WTC11 (cell line): ENCODE data around the gene AP3D1. TPM values are rescaled to one million over a fixed set of nuclear protein-coding genes. Genes with fewer than 3 reads are reported as not detected.

Source experiments
- CREM ChIP-seq: sonication (generic); formaldehyde crosslinking; IDR thresholded peaks from 2 replicates; pipeline ENCODE4 v1.8.1; 2022; ENCODE audit warnings: mild to moderate bottlenecking, missing genetic modification reagents, moderate library complexity
- ETV6 ChIP-seq: sonication (generic); formaldehyde crosslinking; IDR thresholded peaks from 2 replicates; pipeline ENCODE4 v1.8.1; 2022; ENCODE audit warnings: mild to moderate bottlenecking, missing genetic modification reagents
- FOXP1 ChIP-seq: sonication (generic); formaldehyde crosslinking; IDR thresholded peaks from 2 replicates; pipeline ENCODE4 v1.8.0; 2022; ENCODE audit warnings: missing genetic modification reagents, mild to moderate bottlenecking, moderate library complexity, borderline replicate concordance
- GABPB1 ChIP-seq: sonication (generic); formaldehyde crosslinking; IDR thresholded peaks from 2 replicates; pipeline ENCODE4 v1.8.1; 2023; ENCODE audit warnings: mild to moderate bottlenecking, missing genetic modification reagents
- HMGA2 ChIP-seq: fragments of 250-450 bp; sonication (Bioruptor Pico); IDR thresholded peaks from 2 replicates; pipeline ENCODE4 v1.4.0; 2021; ENCODE audit warnings: mild to moderate bottlenecking, moderate library complexity
- PRRX2 ChIP-seq: fragments of 250-450 bp; sonication (Bioruptor Pico); IDR thresholded peaks from 2 replicates; pipeline ENCODE4 v1.8.0; 2021; ENCODE audit warnings: mild to moderate bottlenecking
- RELA ChIP-seq: sonication (generic); formaldehyde crosslinking; IDR thresholded peaks from 2 replicates; pipeline ENCODE4 v1.8.1; 2022; ENCODE audit warnings: missing genetic modification reagents, mild to moderate bottlenecking, borderline replicate concordance
- SP1 ChIP-seq: sonication (generic); formaldehyde crosslinking; conservative IDR thresholded peaks from 2 replicates; pipeline ENCODE4 v1.8.1; 2022; ENCODE audit warnings: missing genetic modification reagents
- TEAD1 ChIP-seq: sonication (generic); formaldehyde crosslinking; IDR thresholded peaks from 2 replicates; pipeline ENCODE4 v1.8.0; 2022; ENCODE audit warnings: mild to moderate bottlenecking, missing genetic modification reagents
- USF1 ChIP-seq: sonication (generic); formaldehyde crosslinking; IDR thresholded peaks from 2 replicates; pipeline ENCODE4 v1.8.0; 2022; ENCODE audit warnings: mild to moderate bottlenecking, missing genetic modification reagents
- ZBTB21 ChIP-seq: sonication (generic); formaldehyde crosslinking; IDR thresholded peaks from 2 replicates; pipeline ENCODE4 v1.8.1; 2023; ENCODE audit warnings: mild to moderate bottlenecking, missing genetic modification reagents, borderline replicate concordance
- ZNF219 ChIP-seq: sonication (generic); formaldehyde crosslinking; IDR thresholded peaks from 2 replicates; pipeline ENCODE4 v1.8.0; 2023; ENCODE audit warnings: missing genetic modification reagents, mild to moderate bottlenecking, borderline replicate concordance
- ZNF281 ChIP-seq: sonication (generic); formaldehyde crosslinking; IDR thresholded peaks from 2 replicates; pipeline ENCODE4 v1.8.0; 2023; ENCODE audit warnings: mild to moderate bottlenecking, missing genetic modification reagents
- ZNF317 ChIP-seq: sonication (generic); formaldehyde crosslinking; IDR thresholded peaks from 2 replicates; pipeline ENCODE4 v1.8.1; 2023; ENCODE audit warnings: low read depth, mild to moderate bottlenecking, moderate library complexity, missing genetic modification reagents, borderline replicate concordance
- ZNF425 ChIP-seq: fragments of 250-450 bp; sonication (Bioruptor Pico); conservative IDR thresholded peaks from 2 replicates; pipeline ENCODE4 v1.9.0; 2021; ENCODE audit warnings: mild to moderate bottlenecking
- ZNF512 ChIP-seq: sonication (generic); formaldehyde crosslinking; IDR thresholded peaks from 2 replicates; pipeline ENCODE4 v1.8.1; 2022; ENCODE audit warnings: missing genetic modification reagents, borderline replicate concordance
- ZNF671 ChIP-seq: fragments of 250-450 bp; sonication (Bioruptor Pico); IDR thresholded peaks from 2 replicates; pipeline ENCODE4 v1.8.0; 2021; ENCODE audit warnings: mild to moderate bottlenecking
- ZSCAN18 ChIP-seq: fragments of 250-450 bp; sonication (Bioruptor Pico); IDR thresholded peaks from 2 replicates; pipeline ENCODE4 v2.1.2; 2022; ENCODE audit warnings: mild to moderate bottlenecking, moderate library complexity
- total RNA-seq: library from RNA; stranded (reverse); gene quantifications from 3 replicates; pipeline ENCODE4 v1.2.3, GENCODE V29; 2021
- TF ChIP-seq, protein P1 (sequence below): sonication (generic); formaldehyde crosslinking; conservative IDR thresholded peaks from 2 replicates; pipeline ENCODE4 v1.8.1; 2022; ENCODE audit warnings: mild to moderate bottlenecking, missing genetic modification reagents
- TF ChIP-seq, protein P2 (sequence below): fragments of 200-600 bp; IDR thresholded peaks from 2 replicates; pipeline ENCODE4 v1.8.0; 2022; ENCODE audit warnings: antibody characterized with exemption

Gene AP3D1
- total RNA-seq, 1 experiment from 2014 or later: 190 TPM

DNA sequence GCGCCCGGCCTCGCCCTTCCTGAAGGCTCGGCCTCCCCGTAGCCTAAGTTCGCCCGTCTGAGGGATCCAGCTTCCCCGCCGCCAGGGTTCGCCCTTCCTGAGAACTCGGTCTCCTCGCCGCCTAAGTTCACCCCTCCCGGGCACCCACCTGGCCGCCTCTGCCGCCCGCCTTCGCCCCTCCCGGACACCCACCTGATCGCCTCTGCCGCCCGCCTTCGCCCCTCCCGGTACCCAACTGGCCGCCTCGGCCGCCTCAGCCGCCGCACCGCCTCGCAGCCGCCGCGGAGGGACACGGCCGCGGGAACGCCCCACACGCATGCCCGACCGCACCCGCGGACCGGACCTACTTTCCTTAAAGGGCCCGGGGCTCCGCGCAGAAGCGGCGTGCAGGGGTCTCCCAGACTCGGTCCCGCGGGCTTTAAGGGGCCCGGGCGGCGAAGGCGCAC is 55.3 kb downstream of the AP3D1 start, which contains the start of gene MOB3A (continued):
- TF ChIP-seq ZNF512 (no peak), ZBTB21 (CRISPR knock-in tag) (0 out of 2 replicates have a peak, but pooled peaks have one; percentile 15), GABPB1 (peak; percentile 70), HMGA2 (CRISPR knock-in tag) (no peak), ZNF281 (CRISPR knock-in tag) (no peak), SP1 (CRISPR knock-in tag) (peak; percentile 86), ZNF219 (CRISPR knock-in tag) (no peak), TEAD1 (peak; percentile 73; the same call in 1 of the 2 replicates), USF1 (CRISPR knock-in tag) (no peak; the same call in 1 of the 2 replicates), FOXP1 (no peak; the same call in 1 of the 2 replicates), ZNF317 (no peak), ZSCAN18 (CRISPR knock-in tag) (no peak), ETV6 (CRISPR knock-in tag) (peak; percentile 67), CREM (0 out of 2 replicates have a peak, but pooled peaks have one; percentile 27), RELA (CRISPR knock-in tag) (0 out of 2 replicates have a peak, but pooled peaks have one; percentile 58), ZNF425 (CRISPR knock-in tag) (no peak), ZNF671 (CRISPR knock-in tag) (no peak), PRRX2 (CRISPR knock-in tag) (peak; percentile 52; the same call in 1 of the 2 replicates)
- TF ChIP-seq, protein P1, sequence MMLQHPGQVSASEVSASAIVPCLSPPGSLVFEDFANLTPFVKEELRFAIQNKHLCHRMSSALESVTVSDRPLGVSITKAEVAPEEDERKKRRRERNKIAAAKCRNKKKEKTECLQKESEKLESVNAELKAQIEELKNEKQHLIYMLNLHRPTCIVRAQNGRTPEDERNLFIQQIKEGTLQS: no peak
- TF ChIP-seq, protein P2, sequence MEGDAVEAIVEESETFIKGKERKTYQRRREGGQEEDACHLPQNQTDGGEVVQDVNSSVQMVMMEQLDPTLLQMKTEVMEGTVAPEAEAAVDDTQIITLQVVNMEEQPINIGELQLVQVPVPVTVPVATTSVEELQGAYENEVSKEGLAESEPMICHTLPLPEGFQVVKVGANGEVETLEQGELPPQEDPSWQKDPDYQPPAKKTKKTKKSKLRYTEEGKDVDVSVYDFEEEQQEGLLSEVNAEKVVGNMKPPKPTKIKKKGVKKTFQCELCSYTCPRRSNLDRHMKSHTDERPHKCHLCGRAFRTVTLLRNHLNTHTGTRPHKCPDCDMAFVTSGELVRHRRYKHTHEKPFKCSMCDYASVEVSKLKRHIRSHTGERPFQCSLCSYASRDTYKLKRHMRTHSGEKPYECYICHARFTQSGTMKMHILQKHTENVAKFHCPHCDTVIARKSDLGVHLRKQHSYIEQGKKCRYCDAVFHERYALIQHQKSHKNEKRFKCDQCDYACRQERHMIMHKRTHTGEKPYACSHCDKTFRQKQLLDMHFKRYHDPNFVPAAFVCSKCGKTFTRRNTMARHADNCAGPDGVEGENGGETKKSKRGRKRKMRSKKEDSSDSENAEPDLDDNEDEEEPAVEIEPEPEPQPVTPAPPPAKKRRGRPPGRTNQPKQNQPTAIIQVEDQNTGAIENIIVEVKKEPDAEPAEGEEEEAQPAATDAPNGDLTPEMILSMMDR: no peak
